HAP-1 (cell line): ENCODE results near the gene FABP1.
A peak's percentile ranks its signal among the peaks of the same experiment; 100 is the strongest.

Source experiments
- DNase-seq, 2 experiments: peaks; one replicate each; pipeline ENCODE4 v3.0.0-alpha.2; 2016 to 2020; ENCODE audit warnings: low spot score in 2 of 2
- H3K27me3 ChIP-seq: fragments of 250-450 bp; sonication (Bioruptor Pico); 2 replicates; pipeline ENCODE4 v1.5.1; 2020; ENCODE audit warnings: low read depth, mild to moderate bottlenecking, moderate library complexity
- H3K36me3 ChIP-seq: fragments of 250-450 bp; sonication (Bioruptor Pico); replicated peaks from 2 replicates; pipeline ENCODE4 v1.5.1; 2020; ENCODE audit warnings: mild to moderate bottlenecking
- H3K4me1 ChIP-seq: fragments of 250-450 bp; sonication (Bioruptor Pico); 2 replicates; pipeline ENCODE4 v1.5.1; 2020; ENCODE audit warnings: mild to moderate bottlenecking
- H3K4me3 ChIP-seq: fragments of 250-450 bp; sonication (Bioruptor Pico); 2 replicates; pipeline ENCODE4 v1.5.1; 2020; ENCODE audit warnings: mild to moderate bottlenecking, moderate library complexity
- H3K9me3 ChIP-seq: fragments of 250-450 bp; sonication (Bioruptor Pico); 2 replicates; pipeline ENCODE4 v1.5.1; 2020; ENCODE audit warnings: mild to moderate bottlenecking, moderate library complexity
- in situ Hi-C: fragments of 300-500 bp; cut with MboI; formaldehyde crosslinking; loops from 3 replicates; pipeline ENCODE4 v1.14.3; 2020; ENCODE audit warnings: low sequenced_read_pairs, inconsistent platforms, mixed read lengths

Gene FABP1

DNA sequence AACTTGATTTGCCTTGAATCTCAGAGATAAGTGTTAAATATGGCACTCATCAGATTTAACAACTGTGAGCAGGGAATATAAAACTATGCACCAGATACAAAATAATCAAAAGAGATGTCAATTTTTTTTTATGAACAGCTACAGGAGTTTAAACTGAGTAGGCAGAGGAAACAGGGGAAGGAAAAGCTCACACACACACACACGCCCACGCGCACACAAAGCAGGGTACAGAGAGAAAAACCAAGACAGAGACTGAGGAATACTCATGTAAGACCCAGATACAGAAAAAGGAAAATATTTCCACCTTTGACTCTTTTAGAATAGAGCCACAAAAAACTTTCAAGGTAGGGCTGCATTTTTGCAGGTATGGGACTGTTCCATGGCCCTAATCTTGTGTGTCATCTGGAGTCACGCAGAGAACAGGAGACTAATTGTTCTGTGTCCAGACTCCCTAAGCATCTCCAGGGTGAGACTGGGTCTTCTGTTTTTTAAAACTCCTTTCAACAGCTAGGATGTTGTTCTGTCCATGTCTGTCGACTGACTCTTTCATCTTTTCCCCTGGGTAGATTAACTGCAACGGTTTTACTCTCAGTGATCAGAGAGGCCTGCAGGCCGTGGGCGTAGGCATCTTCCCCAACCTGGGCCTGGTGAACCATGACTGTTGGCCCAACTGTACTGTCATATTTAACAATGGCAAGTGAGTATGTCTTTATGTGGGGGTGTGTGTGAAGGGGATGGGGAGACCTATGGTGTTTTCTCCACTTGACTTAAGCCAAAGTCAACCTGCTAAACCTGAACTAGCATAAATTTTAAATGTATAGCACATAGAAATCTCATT is 37.2 kb downstream of the FABP1 start:
- no peak overlapping the region for H3K4me3 ChIP-seq
- no peaks in the 10 kb centered on the region for H3K36me3 ChIP-seq
- no peaks in the 10 kb centered on the region for H3K9me3 ChIP-seq
- in situ Hi-C loops = no loop called here
- DNase-seq = no peak
- no peaks in the 10 kb centered on the region for H3K4me1 ChIP-seq
- H3K27me3 ChIP-seq = no peaks in the 10 kb centered on the region

- H3K9me3 ChIP-seq = no peaks in the 10 kb centered on the region
- H3K27me3 ChIP-seq = no peaks in the 10 kb centered on the region
- no peaks in the 10 kb centered on the region for H3K4me1 ChIP-seq
- no peaks in the 10 kb centered on the region for H3K36me3 ChIP-seq
- DNase-seq = no peak
- in situ Hi-C loops = no loop called here
- H3K4me3 ChIP-seq = no peak overlapping the region
Measured at GRCh38 chr2:88088999-88089398, 38.9 kb downstream of the FABP1 start.

DNA sequence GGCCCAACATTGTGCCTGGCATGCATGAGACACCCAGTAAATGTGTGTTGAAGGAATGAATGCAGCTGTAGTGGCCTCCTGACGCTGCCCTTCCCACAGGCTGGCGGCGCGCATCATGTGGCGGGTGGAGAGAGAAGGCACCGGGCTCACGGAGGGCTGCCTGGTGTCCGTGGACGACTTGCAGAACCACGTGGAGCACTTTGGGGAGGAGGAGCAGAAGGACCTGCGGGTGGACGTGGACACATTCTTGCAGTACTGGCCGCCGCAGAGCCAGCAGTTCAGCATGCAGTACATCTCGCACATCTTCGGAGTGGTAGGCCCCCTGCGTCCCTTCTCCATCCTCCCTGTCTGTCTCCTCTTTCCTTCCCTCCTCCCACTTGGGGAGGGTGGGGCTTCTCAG is 40.1 kb downstream of the FABP1 start:
- Histone ChIP-seq H3K36me3 (no peaks in the 10 kb centered on the region), H3K27me3 (no peaks in the 10 kb centered on the region), H3K4me1 (no peaks in the 10 kb centered on the region), H3K4me3 (no peak overlapping the region), H3K9me3 (no peaks in the 10 kb centered on the region)
- no peak for DNase-seq
- in situ Hi-C loops = no loop called here

- Histone ChIP-seq H3K36me3 (no peaks in the 10 kb centered on the region), H3K27me3 (no peaks in the 10 kb centered on the region), H3K4me3 (no peak overlapping the region), H3K4me1 (no peaks in the 10 kb centered on the region), H3K9me3 (no peaks in the 10 kb centered on the region)
- in situ Hi-C loops = no loop called here
- no peak for DNase-seq
Measured at GRCh38 chr2:88087073-88087472, 40.8 kb downstream of the FABP1 start.

DNA sequence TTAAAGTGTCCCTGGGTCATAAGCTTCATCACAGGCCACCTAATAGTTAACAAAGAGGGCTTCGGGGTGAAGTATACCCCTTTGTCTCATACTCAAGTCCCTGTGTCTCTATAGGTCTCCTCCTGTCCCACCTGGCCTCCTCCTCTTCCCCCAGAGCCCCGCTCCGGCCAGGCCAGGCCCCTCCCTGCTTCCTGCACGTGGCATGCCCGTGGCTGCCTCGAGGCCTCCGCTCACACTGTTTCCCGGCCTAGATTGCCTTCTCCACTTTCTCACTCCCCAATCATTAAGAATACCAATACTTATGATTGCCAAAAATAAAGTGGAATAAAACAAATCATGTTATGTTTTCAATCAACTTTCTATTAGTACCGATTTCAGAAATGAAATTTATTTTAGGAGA is 41.5 kb downstream of the FABP1 start:
- Histone ChIP-seq H3K4me3 (no peak overlapping the region), H3K27me3 (no peaks in the 10 kb centered on the region), H3K36me3 (no peaks in the 10 kb centered on the region), H3K4me1 (no peaks in the 10 kb centered on the region), H3K9me3 (no peaks in the 10 kb centered on the region)
- DNase-seq = no peak
- in situ Hi-C loops = no loop called here

GRCh38 chr2:88085602-88086001 is 42.3 kb downstream of the FABP1 start:
- Histone ChIP-seq H3K27me3 (no peaks in the 10 kb centered on the region), H3K4me3 (no peak overlapping the region), H3K4me1 (no peaks in the 10 kb centered on the region), H3K9me3 (no peaks in the 10 kb centered on the region), H3K36me3 (no peaks in the 10 kb centered on the region)
- in situ Hi-C loops = no loop called here
- DNase-seq = no peak

DNA sequence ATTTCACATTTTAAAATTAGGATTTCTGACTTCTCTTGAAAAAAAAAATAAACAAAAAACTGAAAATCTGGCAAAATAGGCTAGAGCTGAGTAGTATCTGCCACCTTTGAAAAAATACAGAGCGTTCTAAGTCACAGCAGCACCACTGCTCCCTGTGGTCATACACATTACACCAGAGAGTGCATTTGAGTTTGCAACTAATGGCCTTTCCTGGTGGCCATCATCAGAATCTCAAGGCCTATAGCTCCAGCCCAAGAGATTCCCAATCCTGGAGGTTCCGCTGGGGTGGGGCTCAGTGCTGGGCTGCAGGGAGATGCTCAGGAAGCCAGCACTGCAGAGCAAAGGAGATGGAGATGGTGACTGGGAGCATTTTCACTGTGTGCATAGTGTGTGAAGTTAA is 42.8 kb downstream of the FABP1 start:
- H3K9me3 ChIP-seq = no peaks in the 10 kb centered on the region
- DNase-seq = no peak
- H3K4me1 ChIP-seq = no peaks in the 10 kb centered on the region
- in situ Hi-C loops = no loop called here
- H3K27me3 ChIP-seq = no peaks in the 10 kb centered on the region
- H3K36me3 ChIP-seq = no peaks in the 10 kb centered on the region
- no peak overlapping the region for H3K4me3 ChIP-seq

DNA sequence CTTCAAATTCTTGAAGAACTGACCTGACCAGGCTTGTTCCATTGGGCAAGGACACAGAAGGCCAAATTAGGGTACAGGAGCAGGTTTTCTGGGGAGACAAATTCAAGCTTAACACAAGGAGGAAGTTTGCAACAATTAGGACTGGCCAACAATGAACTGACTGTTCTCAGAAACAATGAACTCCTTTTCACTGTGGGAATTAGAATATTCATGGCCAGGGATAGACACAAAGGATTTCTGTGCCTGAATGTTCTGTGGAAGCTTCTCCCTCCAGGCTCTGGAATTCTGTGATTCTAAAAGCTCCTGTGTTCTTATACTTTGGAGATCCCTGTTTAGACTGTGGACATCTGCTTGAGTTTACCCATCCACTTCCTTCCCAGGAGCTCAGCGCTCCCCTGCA is 45.1 kb downstream of the FABP1 start:
- in situ Hi-C loops = no loop called here
- H3K27me3 ChIP-seq = no peaks in the 10 kb centered on the region
- DNase-seq = peak in 1 of 2 experiments; percentile 49
- H3K4me1 ChIP-seq = no peaks in the 10 kb centered on the region
- no peaks in the 10 kb centered on the region for H3K9me3 ChIP-seq
- H3K36me3 ChIP-seq = no peaks in the 10 kb centered on the region
- no peak overlapping the region for H3K4me3 ChIP-seq

GRCh38 chr2:88081924-88082608 is 45.8 kb downstream of the FABP1 start:
- in situ Hi-C loops = no loop called here
- Histone ChIP-seq H3K4me1 (no peaks in the 10 kb centered on the region), H3K4me3 (no peak overlapping the region), H3K27me3 (no peaks in the 10 kb centered on the region), H3K9me3 (no peaks in the 10 kb centered on the region), H3K36me3 (no peaks in the 10 kb centered on the region)
- DNase-seq = no peak

DNA sequence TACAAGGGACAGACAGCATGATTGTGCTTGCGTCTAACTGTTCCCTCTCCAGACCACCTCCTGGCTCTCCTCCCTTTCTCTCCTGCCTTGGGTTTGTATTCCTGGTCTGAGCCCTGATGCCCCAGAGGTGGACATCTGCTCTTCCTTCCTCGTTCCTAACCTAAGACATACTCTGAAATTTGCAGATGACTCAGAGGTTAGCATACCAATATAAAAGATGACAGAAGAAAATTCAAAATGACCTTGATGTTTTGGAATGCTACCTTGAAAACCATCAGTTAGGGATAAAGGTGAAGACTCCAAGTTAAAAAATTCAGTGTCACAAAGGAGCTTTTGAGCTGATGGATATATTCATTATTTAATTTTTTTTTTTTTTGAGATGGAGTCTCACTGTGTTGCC is 47.3 kb downstream of the FABP1 start:
- Histone ChIP-seq H3K36me3 (no peaks in the 10 kb centered on the region), H3K9me3 (no peaks in the 10 kb centered on the region), H3K4me3 (no peak overlapping the region), H3K27me3 (no peaks in the 10 kb centered on the region), H3K4me1 (no peaks in the 10 kb centered on the region)
- in situ Hi-C loops = no loop called here
- DNase-seq = no peak

GRCh38 chr2:88078643-88079172 is 49.2 kb downstream of the FABP1 start:
- H3K27me3 ChIP-seq = no peaks in the 10 kb centered on the region
- H3K9me3 ChIP-seq = no peaks in the 10 kb centered on the region
- H3K36me3 ChIP-seq = no peaks in the 10 kb centered on the region
- H3K4me1 ChIP-seq = no peaks in the 10 kb centered on the region
- H3K4me3 ChIP-seq = no peak overlapping the region
- in situ Hi-C loops = no loop called here
- DNase-seq = no peak

DNA sequence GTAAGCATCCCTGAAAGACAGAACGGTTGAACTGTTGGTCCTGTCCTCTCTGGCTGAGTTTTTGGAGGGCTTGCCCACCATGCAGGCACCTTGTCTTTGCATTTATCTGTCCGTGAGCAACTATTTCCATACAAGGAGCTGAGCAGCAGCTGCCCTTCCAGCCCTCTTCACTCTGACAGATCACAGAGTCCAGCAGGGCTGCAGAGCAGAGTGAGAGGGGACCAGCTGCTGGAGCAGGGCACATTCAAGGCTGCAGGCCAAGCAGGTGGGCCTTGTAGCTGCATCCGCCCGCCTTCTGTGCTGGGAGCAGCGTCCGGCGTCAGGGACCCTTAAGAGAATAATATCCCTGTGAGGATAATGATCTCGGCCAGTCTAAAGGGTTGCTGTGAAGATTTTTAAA is 50.8 kb downstream of the FABP1 start:
- H3K9me3 ChIP-seq = no peaks in the 10 kb centered on the region
- in situ Hi-C loops = no loop called here
- H3K4me1 ChIP-seq = no peaks in the 10 kb centered on the region
- no peak overlapping the region for H3K4me3 ChIP-seq
- DNase-seq = no peak
- no peaks in the 10 kb centered on the region for H3K27me3 ChIP-seq
- H3K36me3 ChIP-seq = no peaks in the 10 kb centered on the region

DNA sequence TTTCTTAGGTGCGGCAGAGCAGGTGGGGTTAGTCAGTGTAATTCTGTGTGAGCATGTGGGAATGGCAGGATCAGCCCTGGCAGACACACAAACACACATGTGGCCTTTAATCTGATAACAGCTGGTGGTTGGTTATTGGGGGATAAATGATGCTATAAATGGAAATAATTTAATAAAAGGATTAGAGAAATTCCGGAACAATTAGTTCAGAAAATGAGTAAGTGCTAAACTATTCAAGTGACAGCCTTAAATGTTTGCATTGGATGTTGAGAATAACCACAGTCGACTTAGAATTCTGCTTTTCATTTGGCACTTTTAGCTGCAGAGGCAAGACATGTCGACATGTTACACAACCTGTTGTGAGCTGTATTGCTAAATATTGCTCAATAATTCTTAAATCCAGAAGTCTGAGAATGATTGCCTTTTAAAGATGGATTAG is 53.0 kb downstream of the FABP1 start:
- H3K9me3 ChIP-seq = no peaks in the 10 kb centered on the region
- H3K4me3 ChIP-seq = no peak overlapping the region
- in situ Hi-C loops = loop anchor here (25.0 kb wide), 1 partner anchor 387 kb away; the partner anchor contains the start of gene FOXI3
- no peak for DNase-seq
- no peaks in the 10 kb centered on the region for H3K27me3 ChIP-seq
- H3K4me1 ChIP-seq = no peaks in the 10 kb centered on the region
- no peaks in the 10 kb centered on the region for H3K36me3 ChIP-seq

- H3K36me3 ChIP-seq = no peaks in the 10 kb centered on the region
- no peak for DNase-seq
- no peaks in the 10 kb centered on the region for H3K9me3 ChIP-seq
- in situ Hi-C loops = loop anchor here (25.0 kb wide), 1 partner anchor 388 kb away; the partner anchor contains the start of gene FOXI3
- H3K27me3 ChIP-seq = no peaks in the 10 kb centered on the region
- no peak overlapping the region for H3K4me3 ChIP-seq
- H3K4me1 ChIP-seq = no peaks in the 10 kb centered on the region
Measured at GRCh38 chr2:88074150-88074549, 53.7 kb downstream of the FABP1 start.
